Chondrocyte (in vitro differentiated cells): ENCODE results near the gene ITFG1. TPM values are rescaled to one million over a fixed set of nuclear protein-coding genes. Genes with fewer than 3 reads are reported as not detected.

Source experiments
- DNase-seq: peaks from one replicate; pipeline ENCODE4 v3.0.0; 2021; ENCODE audit warnings: mixed read lengths, low spot score
- H3K27ac Mint-ChIP-seq: one replicate; pipeline ENCODE4 v1.8.0; 2021; ENCODE audit warnings: mild to moderate bottlenecking, moderate library complexity, mixed read lengths; ENCODE audit not compliant: unreplicated experiment
- H3K27me3 Mint-ChIP-seq: 2 replicates; pipeline ENCODE4 v1.8.0; 2021; ENCODE audit warnings: low read depth, mixed read lengths
- H3K36me3 Mint-ChIP-seq: 2 replicates; pipeline ENCODE4 v1.8.0; 2021; ENCODE audit warnings: low read depth, mixed read lengths
- H3K4me1 Mint-ChIP-seq: 2 replicates; pipeline ENCODE4 v1.8.0; 2021; ENCODE audit warnings: low read depth, mild to moderate bottlenecking, mixed read lengths
- H3K4me3 Mint-ChIP-seq: one replicate; pipeline ENCODE4 v1.8.0; 2021; ENCODE audit warnings: mild to moderate bottlenecking, moderate library complexity, mixed read lengths; ENCODE audit not compliant: unreplicated experiment
- H3K9me3 Mint-ChIP-seq: 2 replicates; pipeline ENCODE4 v1.8.0; 2021; ENCODE audit warnings: low read depth, mixed read lengths
- CTCF ChIP-seq: fragments of 200-600 bp; sonication (generic); IDR thresholded peaks from 2 replicates; pipeline ENCODE4 v1.5.0; 2021; ENCODE audit warnings: antibody characterized with exemption, mild to moderate bottlenecking, moderate library complexity
- total RNA-seq: library from RNA; stranded (reverse); gene quantifications from 3 replicates; pipeline ENCODE4 v1.2.1, GENCODE V29; 2021

The ITFG1 gene
- total RNA-seq, 1 donor from 2014 or later, result 71.7 TPM

GRCh38 chr16:47371271-47372014, 89.4 kb downstream of the ITFG1 start:
- no peak overlapping the region for H3K27ac Mint-ChIP-seq
- H3K27me3 Mint-ChIP-seq, result no peaks in the 10 kb centered on the region
- no peaks in the 10 kb centered on the region for H3K4me1 Mint-ChIP-seq
- H3K4me3 Mint-ChIP-seq, result no peak overlapping the region
- peaks cover 10% of the 10 kb centered on the region for H3K36me3 Mint-ChIP-seq
- no peak for TF ChIP-seq CTCF
- no peaks in the 10 kb centered on the region for H3K9me3 Mint-ChIP-seq
- no peak for DNase-seq

- no peak for DNase-seq
- peaks cover 10% of the 10 kb centered on the region for H3K36me3 Mint-ChIP-seq
- no peak overlapping the region for H3K4me3 Mint-ChIP-seq
- no peaks in the 10 kb centered on the region for H3K9me3 Mint-ChIP-seq
- no peak for TF ChIP-seq CTCF
- H3K4me1 Mint-ChIP-seq, result no peaks in the 10 kb centered on the region
- no peak overlapping the region for H3K27ac Mint-ChIP-seq
- H3K27me3 Mint-ChIP-seq, result no peaks in the 10 kb centered on the region
Measured at GRCh38 chr16:47370536-47370935, 90.3 kb downstream of the ITFG1 start.

- H3K27ac Mint-ChIP-seq, result no peak overlapping the region
- H3K4me3 Mint-ChIP-seq, result no peak overlapping the region
Measured at GRCh38 chr16:47366228-47366627, 94.6 kb downstream of the ITFG1 start.

GRCh38 chr16:47363761-47364160, 97.1 kb downstream of the ITFG1 start:
- Mint-ChIP-seq H3K27ac (no peak overlapping the region), H3K9me3 (no peaks in the 10 kb centered on the region), H3K36me3 (peaks cover 5% of the 10 kb centered on the region), H3K27me3 (no peaks in the 10 kb centered on the region), H3K4me3 (no peak overlapping the region), H3K4me1 (no peaks in the 10 kb centered on the region)
- no peak for DNase-seq
- TF ChIP-seq CTCF, result no peak

More at GRCh38 chr16:47366228-47366627, 94.6 kb downstream of the ITFG1 start:
- H3K4me1 Mint-ChIP-seq, result no peaks in the 10 kb centered on the region
- no peaks in the 10 kb centered on the region for H3K9me3 Mint-ChIP-seq
- peaks cover 7% of the 10 kb centered on the region for H3K36me3 Mint-ChIP-seq
- no peak for DNase-seq
- no peak for TF ChIP-seq CTCF
- H3K27me3 Mint-ChIP-seq, result no peaks in the 10 kb centered on the region

- TF ChIP-seq CTCF, result no peak
- peaks cover 4% of the 10 kb centered on the region for H3K36me3 Mint-ChIP-seq
- no peak overlapping the region for H3K4me3 Mint-ChIP-seq
- H3K27me3 Mint-ChIP-seq, result no peaks in the 10 kb centered on the region
- no peak overlapping the region for H3K27ac Mint-ChIP-seq
- DNase-seq, result no peak
- H3K4me1 Mint-ChIP-seq, result no peaks in the 10 kb centered on the region
- peaks cover 2% of the 10 kb centered on the region for H3K9me3 Mint-ChIP-seq
Measured at GRCh38 chr16:47359478-47359877, 101.4 kb downstream of the ITFG1 start.
